DND-41 (cell line): ENCODE measurements around the gene MOB3B.

ENCODE experiments used
- ATAC-seq: fragments of 200-7000 bp; cut with Tn5 transposase; 3 replicates; pipeline ENCODE4 v1.9.1; 2021; ENCODE audit warnings: low read depth; ENCODE audit not compliant: insufficient read depth
- DNase-seq: peaks from one replicate; pipeline ENCODE4 v3.0.0-alpha.2; 2020
- H2AFZ ChIP-seq: 2 replicates; pipeline ENCODE4 v1.6.0; 2012; ENCODE audit warnings: low read depth, low read length
- H3K27ac ChIP-seq: 2 replicates; pipeline ENCODE4 v1.5.1; 2012; ENCODE audit warnings: low read length, inconsistent platforms
- H3K27me3 ChIP-seq: fragments of 200-600 bp; sonication (generic); 2 replicates; pipeline ENCODE4 v1.6.0; 2012; ENCODE audit warnings: low read length, mild to moderate bottlenecking, inconsistent platforms; ENCODE audit not compliant: insufficient read depth, poor library complexity
- H3K36me3 ChIP-seq: 2 replicates; pipeline ENCODE4 v1.5.1; 2012; ENCODE audit warnings: low read length, inconsistent platforms; ENCODE audit not compliant: insufficient read depth
- H3K4me1 ChIP-seq: 2 replicates; pipeline ENCODE4 v1.5.1; 2012; ENCODE audit warnings: mild to moderate bottlenecking, low read length; ENCODE audit not compliant: insufficient read depth
- H3K4me2 ChIP-seq: 2 replicates; pipeline ENCODE4 v1.6.0; 2012; ENCODE audit warnings: mild to moderate bottlenecking, moderate library complexity, low read length, inconsistent platforms; ENCODE audit not compliant: insufficient read depth
- H3K4me3 ChIP-seq, 2 experiments: fragments of 200-600 bp in 1 of 2; shearing (Covaris generic) in 1 of 2; 2 replicates each; pipeline ENCODE4 v1.5.1; 2012 to 2016; ENCODE audit warnings: inconsistent platforms in 2 of 2, low read length in 2 of 2, mild to moderate bottlenecking in 2 of 2, low read depth in 1 of 2, moderate library complexity in 1 of 2
- H3K79me2 ChIP-seq: 2 replicates; pipeline ENCODE4 v1.6.0; 2012; ENCODE audit warnings: low read length, inconsistent platforms; ENCODE audit not compliant: insufficient read depth
- H3K9ac ChIP-seq: 2 replicates; pipeline ENCODE4 v1.6.0; 2012; ENCODE audit warnings: low read depth, mild to moderate bottlenecking, inconsistent platforms, low read length, moderate library complexity
- H3K9me3 ChIP-seq: 2 replicates; pipeline ENCODE4 v1.5.1; 2012; ENCODE audit warnings: low read length, moderate library complexity, mild to moderate bottlenecking, inconsistent platforms; ENCODE audit not compliant: insufficient read depth, severe bottlenecking
- H4K20me1 ChIP-seq: 2 replicates; pipeline ENCODE4 v1.6.0; 2012; ENCODE audit warnings: low read length; ENCODE audit not compliant: insufficient read depth
- CTCF ChIP-seq: IDR thresholded peaks from 2 replicates; pipeline ENCODE4 v1.5.1; 2012; ENCODE audit warnings: borderline replicate concordance, low read length, moderate library complexity, mild to moderate bottlenecking; ENCODE audit not compliant: poor library complexity, severe bottlenecking; ENCODE audit errors: extremely low read depth
- EZH2 ChIP-seq: IDR thresholded peaks from 3 replicates; pipeline ENCODE4 v1.6.1; 2012; ENCODE audit warnings: borderline replicate concordance, low read depth, mild to moderate bottlenecking, moderate library complexity, low read length, inconsistent platforms; ENCODE audit not compliant: severe bottlenecking

MOB3B gene

GRCh38 chr9:27328483-27328882 is 201.1 kb downstream of the MOB3B start:
- Histone ChIP-seq H2AFZ (no peak overlapping the region), H3K79me2 (no peaks in the 10 kb centered on the region), H4K20me1 (no peaks in the 10 kb centered on the region), H3K4me2 (no peak overlapping the region), H3K36me3 (no peaks in the 10 kb centered on the region), H3K9me3 (no peaks in the 10 kb centered on the region), H3K4me3 (no peak overlapping the region), H3K27ac (no peak overlapping the region), H3K4me1 (no peaks in the 10 kb centered on the region), H3K27me3 (no peaks in the 10 kb centered on the region), H3K9ac (no peak overlapping the region)
- ATAC-seq (no peak), DNase-seq (no peak)
- TF ChIP-seq EZH2, result no peak
- TF ChIP-seq CTCF, result no peak

GRCh38 chr9:27311184-27311583 is 218.4 kb downstream of the MOB3B start:
- no peak overlapping the region for H3K4me3 ChIP-seq
- H3K4me1 ChIP-seq, result no peaks in the 10 kb centered on the region
- H3K4me2 ChIP-seq, result no peak overlapping the region
- no peak for ATAC-seq
- no peak overlapping the region for H3K27ac ChIP-seq
- no peaks in the 10 kb centered on the region for H3K79me2 ChIP-seq
- no peaks in the 10 kb centered on the region for H3K36me3 ChIP-seq
- no peaks in the 10 kb centered on the region for H4K20me1 ChIP-seq
- H3K9ac ChIP-seq, result no peak overlapping the region
- H2AFZ ChIP-seq, result no peak overlapping the region
- DNase-seq, result no peak
- H3K9me3 ChIP-seq, result no peaks in the 10 kb centered on the region
- H3K27me3 ChIP-seq, result no peaks in the 10 kb centered on the region
- TF ChIP-seq CTCF, result no peak
- TF ChIP-seq EZH2, result no peak

- ATAC-seq, result no peak
- no peak overlapping the region for H2AFZ ChIP-seq
- no peak for DNase-seq
Observed at GRCh38 chr9:27310582-27310981, 219.0 kb downstream of the MOB3B start.

More at GRCh38 chr9:27310582-27310981, 219.0 kb downstream of the MOB3B start:
- Histone ChIP-seq H3K9ac (no peak overlapping the region), H3K27ac (no peak overlapping the region), H3K4me2 (no peak overlapping the region), H4K20me1 (no peaks in the 10 kb centered on the region), H3K4me1 (no peaks in the 10 kb centered on the region), H3K4me3 (no peak overlapping the region), H3K27me3 (no peaks in the 10 kb centered on the region), H3K9me3 (no peaks in the 10 kb centered on the region), H3K36me3 (no peaks in the 10 kb centered on the region), H3K79me2 (no peaks in the 10 kb centered on the region)
- TF ChIP-seq CTCF (no peak), EZH2 (no peak)
